GM21360 (cell line): ENCODE results near the gene MT3.
A peak's percentile ranks its signal among the peaks of the same experiment; 100 is the strongest.

ENCODE experiments used
- ATAC-seq: cut with Tn5 transposase; IDR thresholded peaks from one replicate; pipeline ENCODE4 v1.9.1; 2021; ENCODE audit warnings: mild to moderate bottlenecking, moderate library complexity; ENCODE audit not compliant: unreplicated experiment

Gene MT3

DNA sequence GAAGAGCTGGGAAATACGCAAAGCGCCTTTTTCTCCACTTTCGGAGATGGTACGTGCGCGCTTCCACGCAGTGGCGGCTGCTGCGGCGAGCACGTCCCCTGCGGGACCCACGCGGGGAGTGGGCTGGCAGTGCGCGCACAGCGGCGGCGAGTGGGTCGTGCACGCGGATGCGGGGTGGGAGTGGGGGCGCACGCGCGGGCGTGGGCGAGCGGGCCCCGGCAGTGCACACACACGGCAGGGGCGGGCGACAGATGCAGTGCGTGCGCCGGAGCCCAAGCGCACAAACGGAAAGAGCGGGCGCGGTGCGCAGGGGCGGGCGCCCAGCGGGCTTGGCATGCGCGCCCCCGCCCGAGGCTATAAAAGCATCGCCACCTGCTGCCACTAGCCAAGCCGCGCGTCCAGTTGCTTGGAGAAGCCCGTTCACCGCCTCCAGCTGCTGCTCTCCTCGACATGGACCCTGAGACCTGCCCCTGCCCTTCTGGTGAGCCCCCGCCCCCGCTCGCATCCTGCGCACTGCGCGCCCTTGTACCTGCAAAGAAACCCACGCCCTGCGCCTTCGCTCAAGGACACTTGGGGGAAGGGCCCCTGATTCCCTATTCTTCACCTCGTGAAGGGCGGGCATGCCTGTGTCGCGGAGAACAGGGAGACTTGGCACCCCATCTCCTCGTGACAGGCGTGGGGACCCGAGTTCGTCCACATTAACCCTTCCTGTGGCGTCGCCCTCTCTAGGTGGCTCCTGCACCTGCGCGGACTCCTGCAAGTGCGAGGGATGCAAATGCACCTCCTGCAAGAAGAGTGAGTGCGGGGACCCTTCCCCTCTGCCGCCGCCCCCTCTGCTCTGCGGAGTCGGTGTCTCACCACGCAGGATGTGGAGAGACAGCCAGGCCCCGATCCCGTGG, at the start of gene MT3:
Gene MT3 (plus strand): TSS at position 388 of the 899 bp plus-strand sequence. CDS start 63 bp downstream, at position 451.
- ATAC-seq, result no peak

- no peak for ATAC-seq
These were observed 49.7 kb upstream of the MT3 start for GRCh38 chr16:56539656-56540055.

DNA sequence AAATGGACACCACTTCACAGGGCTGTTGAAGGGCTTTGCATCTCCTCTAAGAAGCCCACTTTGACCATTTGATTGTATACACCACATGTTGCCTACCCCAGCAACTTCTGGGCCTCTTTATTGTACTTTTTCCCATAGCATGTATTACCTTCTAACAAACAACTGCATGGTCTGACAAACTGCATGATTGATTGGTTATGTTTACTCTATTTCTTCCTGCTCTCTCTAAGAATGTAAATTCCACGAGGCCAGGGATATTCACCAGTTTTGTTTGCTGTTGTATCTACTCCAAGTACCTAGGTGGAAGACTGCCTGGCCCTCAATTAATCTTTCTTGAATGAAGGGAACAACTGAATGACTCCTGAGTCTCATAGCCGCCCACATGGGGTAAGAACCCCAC, 47.3 kb upstream of the MT3 start:
- ATAC-seq, result no peak

- ATAC-seq, result no peak
These were observed 42.0 kb upstream of the MT3 start for GRCh38 chr16:56547120-56547948.

- ATAC-seq, result no peak
These were observed 41.3 kb upstream of the MT3 start for GRCh38 chr16:56547949-56548567.

- ATAC-seq, result no peak
These were observed 40.2 kb upstream of the MT3 start for GRCh38 chr16:56549161-56549560.

DNA sequence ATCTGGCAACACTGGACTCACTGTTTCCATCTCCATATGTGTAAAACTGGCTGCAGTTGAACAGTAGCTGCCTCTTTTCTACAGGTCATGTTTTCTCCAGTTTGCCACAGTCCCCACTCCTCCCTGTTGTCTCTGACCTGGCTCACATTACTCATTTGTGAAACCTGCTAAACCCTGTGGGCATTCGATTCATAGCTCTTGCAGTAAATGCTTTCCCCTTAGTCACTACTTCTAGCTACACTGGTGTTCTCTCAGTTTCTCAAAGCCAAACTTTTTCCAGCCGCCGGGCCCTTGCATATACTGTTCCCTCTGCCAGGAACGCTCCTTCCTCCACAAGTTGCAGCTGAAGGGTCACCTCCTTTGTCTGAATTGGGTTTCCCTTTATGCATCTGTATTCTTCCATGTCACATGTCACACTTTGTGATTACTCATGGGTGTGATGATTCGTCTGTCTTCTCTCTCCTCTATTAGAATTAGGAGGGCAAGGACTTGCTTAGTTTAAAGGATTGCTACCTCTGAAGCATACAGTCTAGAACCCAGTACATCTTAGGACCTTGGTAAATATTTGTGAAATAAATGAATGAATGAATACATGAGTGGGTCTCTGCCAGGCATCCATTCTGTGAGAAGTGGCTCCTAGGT, 39.5 kb upstream of the MT3 start:
- ATAC-seq, result no peak

DNA sequence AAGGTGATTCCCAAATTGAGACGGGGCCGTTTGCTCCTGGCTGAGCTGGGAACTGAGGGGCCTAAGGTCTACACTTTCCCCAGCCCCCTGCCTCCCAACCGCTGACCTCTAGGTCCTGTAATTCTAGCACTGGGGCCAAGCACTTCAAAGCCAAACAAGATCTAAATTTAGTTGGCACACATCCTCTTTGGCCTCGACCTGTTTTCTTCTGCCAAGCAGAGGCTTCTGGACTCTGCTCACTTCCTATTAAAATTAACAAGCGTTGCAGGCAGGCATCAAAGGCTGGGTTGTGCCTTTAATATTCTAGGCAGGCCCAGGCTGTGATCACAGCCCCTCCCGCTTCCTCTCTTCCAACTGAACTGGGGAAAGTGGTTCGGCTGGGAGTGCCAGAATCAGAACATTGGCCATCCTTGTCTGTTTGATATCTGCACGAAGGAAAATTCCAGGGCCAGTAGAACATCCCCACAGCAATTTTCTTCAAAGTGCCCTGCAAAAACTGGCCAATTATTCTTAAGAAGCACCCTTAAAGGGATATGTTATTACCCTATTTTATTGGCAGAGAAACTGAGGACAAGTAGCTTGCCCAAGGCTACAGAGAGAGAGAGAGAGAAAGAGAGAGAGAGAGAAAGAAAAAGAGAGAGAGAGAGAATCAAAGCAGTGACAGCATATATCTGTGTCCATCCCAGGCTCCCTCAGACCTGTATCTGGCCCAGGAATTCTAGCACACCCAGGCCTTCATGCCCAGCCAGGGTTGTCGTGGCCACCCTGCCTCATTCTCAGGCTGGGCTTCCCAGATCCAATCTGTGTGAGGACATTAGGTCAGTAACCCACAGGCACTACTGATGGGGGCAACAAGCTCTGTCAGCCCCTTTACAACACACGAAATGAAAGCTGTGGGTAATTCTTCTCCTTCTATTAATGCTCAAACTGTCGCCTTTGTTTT, 37.3 kb upstream of the MT3 start:
- no peak for ATAC-seq

- ATAC-seq, result no peak
These were observed 34.9 kb upstream of the MT3 start for GRCh38 chr16:56554441-56554840.

- ATAC-seq, result no peak
These were observed 31.1 kb upstream of the MT3 start for GRCh38 chr16:56558024-56558747.

- no peak for ATAC-seq
These were observed 30.2 kb upstream of the MT3 start for GRCh38 chr16:56559109-56559508.

- no peak for ATAC-seq
These were observed 28.9 kb upstream of the MT3 start for GRCh38 chr16:56560447-56560846.

DNA sequence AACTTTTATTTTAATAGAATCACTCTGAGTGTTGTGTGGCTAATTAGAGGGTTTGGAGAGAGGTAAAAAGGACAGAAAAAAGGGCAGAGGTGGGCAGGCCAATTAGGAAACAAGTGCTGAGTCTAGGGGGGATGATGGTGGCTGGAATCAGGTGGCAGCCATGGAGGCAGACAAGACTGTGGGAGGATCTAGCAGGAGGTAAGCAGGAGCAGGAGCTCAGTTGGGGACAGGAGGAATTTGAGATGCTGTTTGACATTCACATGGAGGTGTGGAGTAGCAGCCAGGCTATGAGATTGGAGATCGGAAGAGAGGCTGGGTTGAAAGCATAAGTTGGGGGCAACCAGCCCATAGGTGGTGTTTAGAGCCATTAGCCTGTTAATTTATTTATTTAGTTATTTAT, 28.2 kb upstream of the MT3 start:
- ATAC-seq, result no peak

GRCh38 chr16:56564793-56565477, 24.4 kb upstream of the MT3 start, which contains the start of gene MT4:
Gene MT4, plus strand, starts transcription at chr16:56565073. Its CDS starts 56 bp downstream, at chr16:56565129.
- ATAC-seq, result no peak

DNA sequence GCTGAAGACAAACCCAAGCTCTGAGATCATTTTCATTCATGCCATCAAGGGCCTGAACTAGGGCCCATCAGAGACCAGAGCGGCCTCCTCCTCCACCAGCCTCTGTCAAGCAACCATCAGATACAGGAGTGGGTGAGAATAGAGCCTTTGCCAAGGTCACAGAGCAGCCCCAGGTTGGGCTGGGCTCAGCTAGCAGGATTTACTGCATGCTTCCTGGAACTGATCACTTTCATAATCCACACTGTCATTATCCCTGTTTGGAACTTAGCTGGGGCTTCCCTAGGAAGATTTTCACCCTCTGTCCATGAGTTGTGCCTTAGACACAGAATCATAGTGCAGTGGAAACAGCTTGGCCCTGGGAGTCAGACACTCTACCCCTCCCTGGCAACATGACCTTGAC, 19.4 kb upstream of the MT3 start:
- no peak for ATAC-seq

DNA sequence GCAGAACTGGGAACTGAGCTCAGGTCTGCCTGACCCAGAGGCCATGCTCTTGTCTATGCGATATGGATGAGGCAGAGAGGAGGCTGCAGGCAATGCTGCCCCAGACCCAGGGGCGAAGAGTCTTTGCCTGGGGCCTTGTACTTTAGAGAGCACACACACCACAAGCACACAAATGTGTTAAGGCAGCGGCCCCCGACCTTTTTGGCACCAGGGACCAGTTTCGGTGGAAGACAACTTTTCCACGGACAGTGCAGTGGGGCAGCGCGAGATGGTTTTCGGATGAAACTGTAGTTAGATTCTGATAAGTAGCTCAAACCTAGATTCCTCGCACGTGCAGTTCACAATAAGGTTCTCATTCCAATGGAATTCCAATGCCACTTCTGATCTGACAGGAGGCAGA, 17.8 kb upstream of the MT3 start:
- ATAC-seq, result no peak

- no peak for ATAC-seq
These were observed 14.7 kb upstream of the MT3 start for GRCh38 chr16:56574625-56575024.

- ATAC-seq, result peak; percentile 81
These were observed 12.6 kb upstream of the MT3 start for GRCh38 chr16:56576585-56577299.
